OCI-LY7 (cell line): Measurements from ENCODE around the gene VCX3B.
"Not testable (repeated sequence)": the region's sequence is repeated elsewhere in the genome, so short reads cannot be mapped to it uniquely, and the experiment has no call there.

Experiments
- CTCF ChIP-seq: fragments of 200-600 bp; sonication (generic); conservative IDR thresholded peaks from 2 replicates; pipeline ENCODE4 v1.5.1; 2014; ENCODE audit warnings: mild to moderate bottlenecking, antibody characterized with exemption, low read length, moderate library complexity, mixed read lengths
- EZH2phosphoT487 ChIP-seq: fragments of 200-600 bp; sonication (generic); IDR thresholded peaks from 2 replicates; pipeline ENCODE4 v1.6.1; 2018; ENCODE audit warnings: low read depth, borderline replicate concordance, mild to moderate bottlenecking, mixed run types, antibody characterized with exemption, low read length, moderate library complexity, mixed read lengths

- not testable (repeated sequence) for TF ChIP-seq CTCF, EZH2phosphoT487
Measured at GRCh38 chrX:8495036-8495435, 30.4 kb downstream of the VCX3B start.
